ENCODE measurements around the gene RNF40. TPM values are rescaled to one million over a fixed set of nuclear protein-coding genes. Genes with fewer than 3 reads are reported as not detected.

The RNF40 gene
- total and polyA plus RNA-seq, 7 donors: 26.8 to 49.1 (median 33.2) TPM

GRCh38 chr16:30745082-30745481, 17.0 kb upstream of the RNF40 start:
- Histone ChIP-seq H3K4me3 (no peak overlapping the region), H3K27me3 (ENCODE audit: insufficient read depth in 3 of 3, low read length in 2 of 3) (no peaks in the 10 kb centered on the region), H3K9me3 (no peaks in the 10 kb centered on the region), H3K36me3 (ENCODE audit: insufficient read depth in 1 of 2, low read depth in 1 of 2) (peaks cover 0 to 43% of the 10 kb centered on the region in 2 donors), H3K27ac (no peak overlapping the region), H3K4me1 (no peaks in the 10 kb centered on the region)
- DNase-seq (no peak), ATAC-seq (no peak)
- WGBS, 3 donors: 67 to 85% (median 68%) methylated on average over 2 of the region's 2 CpGs
- TF ChIP-seq CTCF (IDR thresholded peaks at IDR 0.05): no peak
- intact Hi-C loops (cut with DNase I): loop anchor here in 1 of 2 donors (5.0 kb wide), 1 partner anchor 33 kb away; no protein-coding TSS in a partner anchor

- Histone ChIP-seq H3K9me3 (no peaks in the 10 kb centered on the region), H3K36me3 (ENCODE audit: insufficient read depth in 1 of 2, low read depth in 1 of 2) (peaks cover 0 to 53% of the 10 kb centered on the region in 2 donors), H3K4me1 (no peaks in the 10 kb centered on the region), H3K27ac (no peak overlapping the region), H3K27me3 (ENCODE audit: insufficient read depth in 3 of 3, low read length in 2 of 3) (no peaks in the 10 kb centered on the region), H3K4me3 (no peak overlapping the region)
- DNase-seq (no peak), ATAC-seq (no peak)
- 88 to 94% (median 91%) methylated on average over 9 of the region's 9 CpGs for WGBS, 3 donors
- TF ChIP-seq CTCF (IDR thresholded peaks at IDR 0.05): no peak
- intact Hi-C loops (cut with DNase I): loop anchor here in 1 of 2 donors (5.0 kb wide), 1 partner anchor 34 kb away; no protein-coding TSS in a partner anchor
Measured at GRCh38 chr16:30746638-30747175, 15.4 kb upstream of the RNF40 start.

GRCh38 chr16:30747331-30747730, 14.8 kb upstream of the RNF40 start:
- TF ChIP-seq CTCF (IDR thresholded peaks at IDR 0.05): no peak
- Histone ChIP-seq H3K4me3 (peak overlapping the region; percentile 78), H3K4me1 (no peaks in the 10 kb centered on the region), H3K9me3 (no peaks in the 10 kb centered on the region), H3K27me3 (ENCODE audit: insufficient read depth in 3 of 3, low read length in 2 of 3) (no peaks in the 10 kb centered on the region), H3K36me3 (ENCODE audit: insufficient read depth in 1 of 2, low read depth in 1 of 2) (peaks cover 0 to 53% of the 10 kb centered on the region in 2 donors), H3K27ac (peak overlapping the region; percentile 81)
- ATAC-seq: peak in 1 of 4 donors; percentile 14
- DNase-seq: no peak
- WGBS, 3 donors: 29 to 39% (median 32%) methylated on average over 3 of the region's 3 CpGs
- intact Hi-C loops (cut with DNase I): loop anchor here in 1 of 2 donors (5.0 kb wide), 1 partner anchor 35 kb away; no protein-coding TSS in a partner anchor

- Histone ChIP-seq H3K4me1 (no peaks in the 10 kb centered on the region), H3K4me3 (peak within 1 kb of the TSS; percentile 78), H3K9me3 (no peaks in the 10 kb centered on the region), H3K27ac (peak within 1 kb of the TSS; percentile 81), H3K27me3 (ENCODE audit: insufficient read depth in 3 of 3, low read length in 2 of 3) (no peaks in the 10 kb centered on the region), H3K36me3 (ENCODE audit: insufficient read depth in 1 of 2, low read depth in 1 of 2) (peaks cover 0 to 53% of the 10 kb centered on the region in 2 donors)
- intact Hi-C loops (cut with DNase I): loop anchor here in 1 of 2 donors (5.0 kb wide), 1 partner anchor 36 kb away; no protein-coding TSS in a partner anchor
- 2 to 3% (median 2%) methylated on average over 46 to 60 of the region's 60 CpGs for WGBS, 3 donors
- no peak for TF ChIP-seq CTCF (IDR thresholded peaks at IDR 0.05)
- ATAC-seq: peak; percentile 97 to 99 (median 98)
- peak; percentile 100 for DNase-seq
Measured at GRCh38 chr16:30747799-30748633, 14.1 kb upstream of the RNF40 start, which contains the start of gene PHKG2. PHKG2 (plus strand) TSS chr16:30748425; CDS start chr16:30748821, 396 bp downstream.
